Progenitor cell of endocrine pancreas (in vitro differentiated cells): ENCODE data around the gene PDE11A. TPM values are rescaled to one million over a fixed set of nuclear protein-coding genes. Genes with fewer than 3 reads are reported as not detected.

Experiments
- DNase-seq: peaks from one replicate; pipeline ENCODE4 v3.0.0; 2021; ENCODE audit warnings: low spot score; ENCODE audit not compliant: unreplicated experiment
- H3K27ac Mint-ChIP-seq: 2 replicates; pipeline ENCODE4 v1.8.0; 2021; ENCODE audit warnings: mild to moderate bottlenecking, moderate library complexity, mixed read lengths
- H3K27me3 Mint-ChIP-seq: 2 replicates; pipeline ENCODE4 v1.8.0; 2021; ENCODE audit warnings: mixed read lengths
- H3K36me3 Mint-ChIP-seq: 2 replicates; pipeline ENCODE4 v1.8.0; 2022; ENCODE audit warnings: mixed read lengths; ENCODE audit not compliant: insufficient read depth
- H3K4me1 Mint-ChIP-seq: 2 replicates; pipeline ENCODE4 v1.8.0; 2021; ENCODE audit warnings: low read depth, mixed read lengths
- H3K4me3 Mint-ChIP-seq: 2 replicates; pipeline ENCODE4 v1.8.0; 2021; ENCODE audit warnings: low read depth, mild to moderate bottlenecking, moderate library complexity, mixed read lengths
- H3K9me3 Mint-ChIP-seq: 2 replicates; pipeline ENCODE4 v1.8.0; 2021; ENCODE audit warnings: low read depth, mixed read lengths
- CTCF ChIP-seq: fragments of 200-600 bp; sonication (generic); IDR thresholded peaks from one replicate; pipeline ENCODE4 v1.5.0; 2021; ENCODE audit warnings: antibody characterized with exemption, mild to moderate bottlenecking; ENCODE audit not compliant: unreplicated experiment
- total RNA-seq: library from RNA; stranded (reverse); gene quantifications from 2 replicates; pipeline ENCODE4 v1.2.1, GENCODE V29; 2021

Gene PDE11A
- total RNA-seq, 1 donor from 2014 or later, result 54.8 TPM

DNA sequence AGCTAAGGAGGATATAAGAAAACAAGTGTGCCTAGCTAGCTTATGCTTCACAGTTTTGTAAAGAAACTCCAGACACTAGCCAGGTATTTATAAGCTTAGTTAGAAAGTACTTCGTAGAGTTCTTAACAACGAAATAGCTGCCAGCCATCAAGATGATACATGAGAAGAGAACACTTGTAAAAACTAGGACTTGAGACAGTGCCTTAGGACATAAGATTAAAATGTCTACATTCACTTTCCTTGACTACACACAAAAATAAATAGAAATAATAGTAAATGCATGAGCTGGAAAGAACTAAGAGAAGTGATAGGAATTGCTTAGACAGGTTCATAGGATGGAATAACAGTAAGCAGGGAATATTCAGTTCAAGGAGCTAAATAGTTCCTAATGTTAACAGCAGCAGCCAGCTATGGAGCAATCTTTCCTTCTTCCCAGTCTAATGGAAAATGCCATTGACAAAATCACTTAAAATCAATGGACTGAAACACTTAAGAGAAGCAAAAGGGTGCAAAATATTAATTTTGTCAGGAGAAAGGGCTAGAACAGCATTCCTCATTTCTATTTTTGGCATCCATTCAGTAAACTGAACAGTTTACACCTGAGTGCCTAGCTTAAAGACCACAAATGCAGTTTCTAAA, 186.6 kb downstream of the PDE11A start:
- Mint-ChIP-seq H3K36me3 (no peaks in the 10 kb centered on the region), H3K4me3 (no peak overlapping the region), H3K4me1 (peaks cover 2% of the 10 kb centered on the region), H3K27ac (no peak overlapping the region), H3K9me3 (no peaks in the 10 kb centered on the region), H3K27me3 (no peaks in the 10 kb centered on the region)
- no peak for DNase-seq
- TF ChIP-seq CTCF, result no peak

DNA sequence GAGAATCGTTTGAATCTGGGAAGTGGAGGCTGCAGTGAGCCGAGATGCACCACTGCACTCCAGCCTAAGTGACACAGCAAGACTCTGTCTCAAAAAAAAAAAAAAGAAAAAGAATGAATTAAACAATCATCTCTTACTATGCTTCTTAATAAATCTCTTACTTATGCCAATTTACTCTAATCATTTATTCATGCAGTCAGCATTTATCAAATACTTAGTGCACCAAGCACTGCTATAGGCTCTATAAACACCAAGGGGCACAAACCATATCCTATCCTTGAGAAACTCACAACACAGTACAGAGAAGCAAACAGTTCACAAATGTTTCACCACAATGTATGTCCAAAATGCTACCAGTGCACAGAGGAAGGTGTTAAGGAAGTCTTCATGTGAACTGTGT, 189.4 kb downstream of the PDE11A start:
- H3K9me3 Mint-ChIP-seq, result peaks cover 4% of the 10 kb centered on the region
- DNase-seq, result no peak
- H3K36me3 Mint-ChIP-seq, result no peaks in the 10 kb centered on the region
- H3K4me1 Mint-ChIP-seq, result no peaks in the 10 kb centered on the region
- no peak overlapping the region for H3K4me3 Mint-ChIP-seq
- H3K27me3 Mint-ChIP-seq, result no peaks in the 10 kb centered on the region
- no peak for TF ChIP-seq CTCF
- no peak overlapping the region for H3K27ac Mint-ChIP-seq

GRCh38 chr2:177882501-177882900, 190.1 kb downstream of the PDE11A start:
- no peak for DNase-seq
- Mint-ChIP-seq H3K27me3 (no peaks in the 10 kb centered on the region), H3K4me1 (no peaks in the 10 kb centered on the region), H3K9me3 (peaks cover 4% of the 10 kb centered on the region), H3K4me3 (no peak overlapping the region), H3K36me3 (no peaks in the 10 kb centered on the region), H3K27ac (no peak overlapping the region)
- no peak for TF ChIP-seq CTCF

- no peak for DNase-seq
- no peak for TF ChIP-seq CTCF
- H3K27ac Mint-ChIP-seq, result no peak overlapping the region
- no peaks in the 10 kb centered on the region for H3K27me3 Mint-ChIP-seq
- no peaks in the 10 kb centered on the region for H3K4me1 Mint-ChIP-seq
- peaks cover 4% of the 10 kb centered on the region for H3K9me3 Mint-ChIP-seq
- H3K36me3 Mint-ChIP-seq, result no peaks in the 10 kb centered on the region
- no peak overlapping the region for H3K4me3 Mint-ChIP-seq
Observed at GRCh38 chr2:177881921-177882320, 190.7 kb downstream of the PDE11A start.

GRCh38 chr2:177881008-177881747, 191.4 kb downstream of the PDE11A start:
- peak overlapping the region; percentile 45 for H3K27ac Mint-ChIP-seq
- no peaks in the 10 kb centered on the region for H3K27me3 Mint-ChIP-seq
- peaks cover 4% of the 10 kb centered on the region for H3K9me3 Mint-ChIP-seq
- H3K4me3 Mint-ChIP-seq, result no peak overlapping the region
- no peak for DNase-seq
- H3K36me3 Mint-ChIP-seq, result no peaks in the 10 kb centered on the region
- TF ChIP-seq CTCF, result no peak
- no peaks in the 10 kb centered on the region for H3K4me1 Mint-ChIP-seq
